ENCODE data around the gene HMCN2. TPM values are rescaled to one million over a fixed set of nuclear protein-coding genes. Genes with fewer than 3 reads are reported as not detected.
"Not testable (repeated sequence)": the region's sequence is repeated elsewhere in the genome, so short reads cannot be mapped to it uniquely, and the experiment has no call there.

The HMCN2 gene
- total RNA-seq, 4 donors from 2014 or later = 1.8 to 46.7 (median 24.4) TPM

DNA sequence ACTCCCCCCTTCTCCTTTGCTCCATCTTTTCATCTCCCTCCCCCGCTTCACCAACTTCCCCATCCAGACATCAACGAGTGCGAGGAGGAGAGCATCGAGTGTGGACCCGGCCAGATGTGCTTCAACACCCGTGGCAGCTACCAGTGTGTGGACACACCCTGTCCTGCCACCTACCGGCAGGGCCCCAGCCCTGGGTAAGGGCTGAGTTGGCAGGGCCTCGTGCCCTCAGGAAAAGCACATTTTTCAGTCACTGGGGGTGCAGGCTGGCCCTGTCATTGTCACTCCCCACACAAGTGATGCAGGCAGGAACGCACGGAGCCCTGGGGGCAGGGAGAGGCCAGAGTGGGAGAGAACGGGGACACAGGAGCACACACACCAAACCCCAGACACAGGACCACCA, 166.8 kb downstream of the HMCN2 start:
- Histone ChIP-seq H3K27me3 (no peaks in the 10 kb centered on the region), H3K9me3 (no peaks in the 10 kb centered on the region), H3K36me3 (no peaks in the 10 kb centered on the region), H3K4me1 (peaks cover 0 to 11% of the 10 kb centered on the region in 2 donors), H3K27ac (no peak overlapping the region), H3K4me3 (no peak overlapping the region)
- TF ChIP-seq POLR2A (IDR thresholded peaks at IDR 0.05) = no peak
- TF ChIP-seq, protein P1, sequence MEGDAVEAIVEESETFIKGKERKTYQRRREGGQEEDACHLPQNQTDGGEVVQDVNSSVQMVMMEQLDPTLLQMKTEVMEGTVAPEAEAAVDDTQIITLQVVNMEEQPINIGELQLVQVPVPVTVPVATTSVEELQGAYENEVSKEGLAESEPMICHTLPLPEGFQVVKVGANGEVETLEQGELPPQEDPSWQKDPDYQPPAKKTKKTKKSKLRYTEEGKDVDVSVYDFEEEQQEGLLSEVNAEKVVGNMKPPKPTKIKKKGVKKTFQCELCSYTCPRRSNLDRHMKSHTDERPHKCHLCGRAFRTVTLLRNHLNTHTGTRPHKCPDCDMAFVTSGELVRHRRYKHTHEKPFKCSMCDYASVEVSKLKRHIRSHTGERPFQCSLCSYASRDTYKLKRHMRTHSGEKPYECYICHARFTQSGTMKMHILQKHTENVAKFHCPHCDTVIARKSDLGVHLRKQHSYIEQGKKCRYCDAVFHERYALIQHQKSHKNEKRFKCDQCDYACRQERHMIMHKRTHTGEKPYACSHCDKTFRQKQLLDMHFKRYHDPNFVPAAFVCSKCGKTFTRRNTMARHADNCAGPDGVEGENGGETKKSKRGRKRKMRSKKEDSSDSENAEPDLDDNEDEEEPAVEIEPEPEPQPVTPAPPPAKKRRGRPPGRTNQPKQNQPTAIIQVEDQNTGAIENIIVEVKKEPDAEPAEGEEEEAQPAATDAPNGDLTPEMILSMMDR (IDR thresholded peaks at IDR 0.05) = no peak
- DNase-seq = no peak
- intact Hi-C loops (cut with DNase I; ENCODE audit: low total_unique reads) = no loop called here

DNA sequence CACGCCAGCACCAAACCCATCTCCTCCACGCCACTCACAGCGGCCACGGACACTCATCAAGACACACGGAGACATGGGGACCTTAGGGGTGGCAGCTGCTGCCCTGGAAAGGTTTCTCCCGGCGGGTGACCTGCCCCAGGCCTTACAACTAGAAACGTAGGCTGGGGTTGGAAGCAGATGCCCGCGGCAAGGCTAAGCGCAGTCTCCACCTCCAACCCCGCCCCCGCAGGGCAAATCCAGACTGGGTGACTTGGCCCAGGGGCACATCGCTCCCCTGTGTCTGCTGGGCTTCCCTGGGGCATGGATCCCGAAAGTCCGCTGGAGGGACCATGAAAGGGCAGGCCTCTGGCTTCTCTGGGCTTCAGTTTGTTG, 167.2 kb downstream of the HMCN2 start:
- intact Hi-C loops (cut with DNase I; ENCODE audit: low total_unique reads) = no loop called here
- Histone ChIP-seq H3K27me3 (no peaks in the 10 kb centered on the region), H3K4me3 (peak overlapping the region in 1 of 2 donors; percentile 25), H3K9me3 (no peaks in the 10 kb centered on the region), H3K4me1 (peaks cover 0 to 11% of the 10 kb centered on the region in 2 donors), H3K27ac (no peak overlapping the region), H3K36me3 (no peaks in the 10 kb centered on the region)
- TF ChIP-seq, protein P1 (IDR thresholded peaks at IDR 0.05) = no peak
- TF ChIP-seq POLR2A (IDR thresholded peaks at IDR 0.05) = no peak
- DNase-seq = no peak

DNA sequence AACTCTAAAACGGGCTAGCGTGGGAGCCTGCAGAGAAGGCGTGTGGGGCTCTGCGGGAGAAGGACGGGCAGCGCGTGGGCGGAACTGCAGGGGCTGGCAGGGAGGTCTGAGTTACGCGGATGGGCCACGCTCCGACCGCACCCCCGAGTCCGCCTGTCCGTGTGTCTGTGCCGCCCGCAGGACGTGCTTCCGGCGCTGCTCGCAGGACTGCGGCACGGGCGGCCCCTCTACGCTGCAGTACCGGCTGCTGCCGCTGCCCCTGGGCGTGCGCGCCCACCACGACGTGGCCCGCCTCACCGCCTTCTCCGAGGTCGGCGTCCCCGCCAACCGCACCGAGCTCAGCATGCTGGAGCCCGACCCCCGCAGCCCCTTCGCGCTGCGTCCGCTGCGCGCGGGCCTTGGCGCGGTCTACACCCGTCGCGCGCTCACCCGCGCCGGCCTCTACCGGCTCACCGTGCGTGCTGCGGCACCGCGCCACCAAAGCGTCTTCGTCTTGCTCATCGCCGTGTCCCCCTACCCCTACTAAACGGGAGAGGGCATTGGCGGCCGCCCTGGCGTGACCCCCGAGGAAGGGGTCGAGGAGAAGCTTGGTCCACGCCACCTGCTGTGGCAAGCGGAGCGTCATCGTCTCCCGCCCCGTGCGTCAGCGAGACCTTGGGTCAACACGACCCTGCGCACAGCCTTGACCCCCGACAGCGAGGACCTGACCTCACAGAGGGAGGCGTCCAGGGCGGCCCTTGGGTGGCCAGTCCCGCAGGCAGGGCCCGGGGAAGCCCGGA, 167.8 kb downstream of the HMCN2 start:
- Histone ChIP-seq H3K36me3 (no peaks in the 10 kb centered on the region), H3K27me3 (no peaks in the 10 kb centered on the region), H3K4me1 (peaks cover 0 to 11% of the 10 kb centered on the region in 2 donors), H3K9me3 (no peaks in the 10 kb centered on the region), H3K27ac (no peak overlapping the region), H3K4me3 (peak overlapping the region in 1 of 2 donors; percentile 25)
- TF ChIP-seq, protein P1 (IDR thresholded peaks at IDR 0.05) = peak; percentile 38 to 88 (median 76)
- TF ChIP-seq POLR2A (IDR thresholded peaks at IDR 0.05) = no peak
- DNase-seq = peak in 1 of 2 donors; percentile 50
- intact Hi-C loops (cut with DNase I; ENCODE audit: low total_unique reads) = no loop called here

GRCh38 chr9:130433947-130434262, 168.3 kb downstream of the HMCN2 start:
- Histone ChIP-seq H3K36me3 (no peaks in the 10 kb centered on the region), H3K27me3 (no peaks in the 10 kb centered on the region), H3K9me3 (no peaks in the 10 kb centered on the region), H3K4me3 (no peak overlapping the region), H3K27ac (no peak overlapping the region), H3K4me1 (peaks cover 0 to 11% of the 10 kb centered on the region in 2 donors)
- no peak for DNase-seq
- TF ChIP-seq, protein P1 (IDR thresholded peaks at IDR 0.05) = no peak
- no peak for TF ChIP-seq POLR2A (IDR thresholded peaks at IDR 0.05)
- intact Hi-C loops (cut with DNase I; ENCODE audit: low total_unique reads) = no loop called here

DNA sequence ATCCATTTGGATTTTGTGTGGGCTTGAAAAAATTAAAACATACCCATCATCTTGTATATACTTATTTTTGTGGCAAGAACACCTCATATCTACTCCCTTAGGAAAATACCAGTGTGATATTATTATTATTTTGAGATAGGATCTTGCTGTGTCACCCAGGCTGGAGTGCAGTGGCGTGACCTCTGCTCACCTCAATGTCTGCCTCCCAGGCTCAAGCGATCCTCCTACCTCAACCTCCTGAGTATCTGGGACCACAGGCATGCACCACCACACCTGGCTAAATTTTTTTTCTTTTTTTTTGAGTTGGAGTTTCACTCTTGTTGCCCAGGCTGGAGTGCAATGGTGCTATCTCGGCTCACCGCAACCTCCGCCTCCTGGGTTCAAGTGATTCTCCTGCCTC, 169.1 kb downstream of the HMCN2 start:
- H3K4me1 ChIP-seq = peaks cover 0 to 11% of the 10 kb centered on the region in 2 donors
- H3K27ac ChIP-seq; H3K27me3 ChIP-seq; H3K9me3 ChIP-seq; intact Hi-C loops (cut with DNase I; ENCODE audit: low total_unique reads); H3K36me3 ChIP-seq; H3K4me3 ChIP-seq; DNase-seq: not testable (repeated sequence)

Measured in uterus (tissue), 4 donors.